ENCODE measurements around the gene PRKCA.

DNA sequence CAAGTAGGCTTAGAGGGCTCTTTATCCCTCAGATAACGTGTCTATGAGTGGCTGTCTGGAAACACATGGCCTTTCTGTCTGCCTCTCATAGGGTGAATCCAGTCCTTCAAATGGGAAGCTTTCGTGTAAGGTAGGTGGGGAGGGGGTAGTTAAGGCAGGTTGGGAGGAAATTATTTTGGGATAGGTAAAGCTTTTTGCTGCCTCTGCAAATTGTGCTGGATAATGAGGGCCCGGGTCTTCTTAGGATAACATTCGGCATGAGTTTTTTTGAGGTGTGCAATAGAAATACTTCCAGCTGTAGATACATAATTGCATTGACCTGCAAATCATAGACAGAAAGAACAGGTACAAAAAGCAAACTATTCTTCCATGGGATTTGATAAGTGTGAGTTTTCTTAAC, 189.7 kb downstream of the PRKCA start:
- no peak for TF ChIP-seq CTCF (IDR thresholded peaks at IDR 0.05)
- no peak for TF ChIP-seq EP300 (IDR thresholded peaks at IDR 0.05)
